Nephron progenitor cell (in vitro differentiated cells): ENCODE results near the gene SLC16A10.

Source experiments
- DNase-seq: peaks from one replicate; pipeline ENCODE4 v3.0.0; 2021
- H3K27ac Mint-ChIP-seq: 2 replicates; pipeline ENCODE4 v1.8.0; 2021; ENCODE audit warnings: mild to moderate bottlenecking, moderate library complexity, mixed read lengths
- H3K27me3 Mint-ChIP-seq: 2 replicates; pipeline ENCODE4 v1.8.0; 2021; ENCODE audit warnings: mild to moderate bottlenecking, low read depth, mixed read lengths; ENCODE audit not compliant: poor library complexity
- H3K36me3 Mint-ChIP-seq: 2 replicates; pipeline ENCODE4 v1.8.0; 2021; ENCODE audit warnings: low read depth, mixed read lengths
- H3K4me1 Mint-ChIP-seq: 2 replicates; pipeline ENCODE4 v1.8.0; 2021; ENCODE audit warnings: mixed read lengths
- H3K4me3 Mint-ChIP-seq: 2 replicates; pipeline ENCODE4 v1.8.0; 2021; ENCODE audit warnings: mild to moderate bottlenecking, moderate library complexity, mixed read lengths
- H3K9me3 Mint-ChIP-seq: 2 replicates; pipeline ENCODE4 v1.8.0; 2021; ENCODE audit warnings: mild to moderate bottlenecking, moderate library complexity, mixed read lengths
- CTCF ChIP-seq: fragments of 200-600 bp; sonication (generic); IDR thresholded peaks from 2 replicates; pipeline ENCODE4 v1.5.0; 2021; ENCODE audit warnings: antibody characterized with exemption

Gene SLC16A10

DNA sequence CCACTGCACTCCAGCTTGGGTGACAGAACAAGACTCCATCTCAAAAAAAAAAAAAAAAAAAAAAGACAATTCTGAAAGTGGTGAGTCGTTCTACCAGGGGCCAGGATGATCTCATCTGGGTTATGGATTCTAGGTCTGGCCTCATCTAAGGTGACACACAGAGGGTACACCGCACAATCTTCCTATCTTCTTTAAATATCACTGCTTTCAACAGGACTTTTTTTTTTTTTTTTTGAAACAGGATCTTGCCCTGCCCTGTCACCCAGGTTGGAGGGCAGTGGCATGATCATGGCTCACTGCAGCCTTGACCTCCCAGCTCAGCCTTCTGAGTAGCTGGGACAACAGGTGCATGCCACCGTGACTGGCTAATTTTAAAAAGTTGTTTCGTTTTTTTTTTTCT is 67.7 kb downstream of the SLC16A10 start:
- Mint-ChIP-seq H3K4me3 (no peak overlapping the region), H3K27ac (no peak overlapping the region)

GRCh38 chr6:111157412-111157811 is 70.1 kb downstream of the SLC16A10 start:
- Mint-ChIP-seq H3K36me3 (peaks cover 5% of the 10 kb centered on the region), H3K27me3 (no peaks in the 10 kb centered on the region), H3K27ac (no peak overlapping the region), H3K4me3 (no peak overlapping the region), H3K4me1 (no peaks in the 10 kb centered on the region), H3K9me3 (peaks cover 21% of the 10 kb centered on the region)
- no peak for DNase-seq
- TF ChIP-seq CTCF, result no peak

More for the DNA sequence above, 67.7 kb downstream of the SLC16A10 start:
- no peak for DNase-seq
- TF ChIP-seq CTCF, result no peak
- H3K4me1 Mint-ChIP-seq, result no peaks in the 10 kb centered on the region
- H3K9me3 Mint-ChIP-seq, result peaks cover 5% of the 10 kb centered on the region
- H3K27me3 Mint-ChIP-seq, result no peaks in the 10 kb centered on the region
- no peaks in the 10 kb centered on the region for H3K36me3 Mint-ChIP-seq

GRCh38 chr6:111159633-111160032 is 72.3 kb downstream of the SLC16A10 start:
- peaks cover 12% of the 10 kb centered on the region for H3K36me3 Mint-ChIP-seq
- TF ChIP-seq CTCF, result no peak
- no peaks in the 10 kb centered on the region for H3K4me1 Mint-ChIP-seq
- no peak overlapping the region for H3K27ac Mint-ChIP-seq
- DNase-seq, result no peak
- no peaks in the 10 kb centered on the region for H3K27me3 Mint-ChIP-seq
- H3K9me3 Mint-ChIP-seq, result peaks cover 42% of the 10 kb centered on the region
- no peak overlapping the region for H3K4me3 Mint-ChIP-seq

GRCh38 chr6:111161650-111162049 is 74.3 kb downstream of the SLC16A10 start:
- no peak for DNase-seq
- Mint-ChIP-seq H3K4me1 (no peaks in the 10 kb centered on the region), H3K36me3 (peaks cover 12% of the 10 kb centered on the region), H3K9me3 (peaks cover 53% of the 10 kb centered on the region), H3K4me3 (no peak overlapping the region), H3K27me3 (no peaks in the 10 kb centered on the region), H3K27ac (no peak overlapping the region)
- no peak for TF ChIP-seq CTCF

- Mint-ChIP-seq H3K36me3 (peaks cover 12% of the 10 kb centered on the region), H3K9me3 (peaks cover 53% of the 10 kb centered on the region), H3K4me1 (no peaks in the 10 kb centered on the region), H3K4me3 (no peak overlapping the region), H3K27me3 (no peaks in the 10 kb centered on the region), H3K27ac (no peak overlapping the region)
- no peak for TF ChIP-seq CTCF
- DNase-seq, result no peak
These were observed 75.2 kb downstream of the SLC16A10 start for GRCh38 chr6:111162504-111162903.

GRCh38 chr6:111171577-111172400 is 84.5 kb downstream of the SLC16A10 start:
- Mint-ChIP-seq H3K9me3 (no peaks in the 10 kb centered on the region), H3K27ac (no peak overlapping the region), H3K4me1 (no peaks in the 10 kb centered on the region), H3K36me3 (no peaks in the 10 kb centered on the region), H3K4me3 (no peak overlapping the region), H3K27me3 (no peaks in the 10 kb centered on the region)
- no peak for TF ChIP-seq CTCF
- DNase-seq, result no peak
